Suppressor macrophage treated with lipopolysaccharide for 1 hour (primary cell): ENCODE measurements around the gene DPP6.
A peak's percentile ranks its signal among the peaks of the same experiment; 100 is the strongest.

Experiments used
- DNase-seq, 3 donors: peaks; one replicate each; pipeline ENCODE4 v3.0.0-alpha.2; 2020 to 2022

DPP6 gene

DNA sequence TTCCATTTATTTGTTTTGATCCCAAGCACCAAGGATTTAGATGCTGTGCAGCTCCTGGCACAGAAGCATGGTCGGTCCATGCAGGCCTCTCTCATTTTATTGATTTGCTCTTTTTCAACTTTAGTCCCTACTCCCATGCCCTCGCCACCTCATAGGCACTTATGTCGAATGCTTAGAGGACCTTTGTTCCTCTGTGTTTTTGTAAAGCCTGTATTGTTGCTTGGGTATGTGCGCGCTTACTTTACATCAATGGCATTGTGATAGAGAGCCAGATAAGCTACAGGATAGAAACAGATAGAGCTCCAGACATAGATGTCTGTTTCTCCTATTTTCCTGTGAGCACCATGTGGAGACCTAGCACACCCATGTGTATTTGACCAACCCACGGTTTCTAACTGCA, 725.7 kb downstream of the DPP6 start:
- no peak for DNase-seq

DNA sequence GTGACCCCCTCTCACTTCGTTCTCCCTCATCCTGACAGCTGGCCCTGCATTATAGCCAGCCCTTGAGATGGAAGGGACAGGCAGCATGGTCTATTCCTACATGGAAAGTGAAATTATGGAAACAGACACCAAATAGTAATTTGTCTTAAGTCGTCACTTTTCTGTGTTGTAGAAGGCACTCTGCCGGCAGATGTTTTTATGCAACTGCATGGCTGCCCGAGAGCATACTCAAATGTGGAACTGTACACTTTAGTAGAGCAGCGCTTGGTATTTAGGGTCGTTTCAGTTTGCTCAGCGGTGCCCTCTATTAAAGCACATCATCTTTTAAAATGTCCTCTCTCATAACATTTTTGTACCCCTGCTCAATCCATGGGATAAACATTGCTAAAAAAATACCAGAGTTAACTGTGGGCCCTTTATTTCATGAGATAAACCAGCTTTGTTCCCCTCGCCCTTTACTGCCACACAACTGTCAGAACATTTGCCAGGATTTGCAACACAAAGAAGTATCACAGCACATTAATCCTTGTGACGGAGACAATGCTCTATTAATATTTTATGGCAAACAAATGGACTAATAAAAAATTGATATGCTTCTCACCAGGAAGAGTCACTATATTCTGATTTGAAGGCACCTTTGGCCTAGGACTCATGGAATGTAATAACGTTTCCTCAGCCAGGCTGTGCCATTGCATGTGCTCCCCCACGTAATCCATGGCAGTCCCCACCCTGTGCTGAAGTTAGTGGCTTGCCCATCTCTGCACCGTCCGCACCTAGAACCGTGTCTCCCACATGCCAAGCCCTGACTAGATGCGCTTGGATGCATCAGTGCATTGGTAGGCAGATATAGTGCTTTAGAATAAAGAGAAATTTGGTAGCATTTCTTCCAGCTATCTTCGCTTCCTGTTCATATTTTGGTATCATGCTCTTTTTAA, 729.4 kb downstream of the DPP6 start:
- DNase-seq, result no peak

DNA sequence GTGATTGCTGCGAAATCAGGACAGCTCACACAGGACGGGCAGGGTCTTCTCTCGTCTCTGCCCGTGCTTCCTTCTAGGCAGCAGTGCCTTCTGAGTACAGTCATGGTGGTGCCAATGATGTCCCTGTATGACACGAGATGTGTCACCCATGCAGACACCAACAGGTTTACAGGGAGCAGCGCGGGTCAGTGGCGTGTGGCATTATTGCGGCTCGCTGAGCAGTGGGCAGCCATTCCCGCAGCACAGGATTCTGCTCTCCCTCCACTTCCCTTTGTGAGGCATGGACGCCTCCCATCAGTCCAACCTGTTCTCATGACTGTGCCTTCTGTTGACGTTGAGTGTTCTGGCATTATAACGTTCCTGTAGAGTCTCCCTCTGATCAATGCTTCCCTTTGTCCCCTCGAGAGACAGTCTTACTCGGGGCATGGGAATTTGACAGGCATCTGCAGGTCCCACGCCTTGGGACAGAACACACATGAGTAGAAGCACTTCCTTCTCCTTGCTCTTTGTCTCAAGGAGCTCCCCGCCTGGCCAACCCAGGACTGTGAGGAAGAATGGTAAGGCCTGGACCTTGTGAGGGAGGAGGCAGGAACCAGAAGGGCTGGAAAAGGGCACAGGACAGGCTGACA, 731.2 kb downstream of the DPP6 start:
- no peak for DNase-seq

DNA sequence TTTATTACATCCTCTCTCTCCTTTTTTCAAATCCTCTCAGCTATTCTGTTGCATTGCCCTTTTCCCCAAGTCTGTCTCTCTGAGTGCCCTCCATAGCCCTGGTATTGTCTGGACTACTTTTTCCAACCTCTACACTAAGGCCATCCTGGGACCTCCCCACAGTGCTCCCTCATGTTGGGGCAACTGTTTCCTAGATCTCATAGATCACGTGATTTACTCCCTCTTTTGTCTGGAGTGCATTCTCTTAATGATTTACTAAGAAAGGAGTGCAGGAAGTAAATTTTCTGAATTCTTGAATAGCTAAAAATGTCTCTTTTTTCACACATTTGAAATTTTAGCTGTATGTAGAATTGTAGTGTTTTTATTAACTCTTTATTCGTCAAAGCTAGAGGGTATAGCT, 733.7 kb downstream of the DPP6 start:
- no peak for DNase-seq

DNA sequence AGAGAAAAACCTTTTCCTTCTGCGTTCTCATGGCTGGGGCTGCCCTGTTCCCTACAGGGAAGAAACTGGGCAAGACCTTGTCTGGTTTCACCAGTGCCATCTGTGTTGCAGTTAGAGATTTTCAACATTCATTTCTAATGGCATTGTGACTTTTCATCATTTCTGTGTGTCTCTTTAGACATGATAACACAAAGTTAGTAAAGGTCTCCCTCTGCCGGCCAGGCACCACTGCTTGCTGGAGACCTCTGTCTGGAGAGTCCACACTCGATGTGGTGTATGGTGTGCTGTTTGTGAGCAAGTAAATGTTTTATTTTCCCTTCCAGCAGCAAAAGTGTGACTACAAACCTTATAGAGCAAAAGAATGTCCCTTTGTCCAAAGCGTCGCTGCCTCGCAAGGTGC, 737.2 kb downstream of the DPP6 start:
- DNase-seq, result no peak

DNA sequence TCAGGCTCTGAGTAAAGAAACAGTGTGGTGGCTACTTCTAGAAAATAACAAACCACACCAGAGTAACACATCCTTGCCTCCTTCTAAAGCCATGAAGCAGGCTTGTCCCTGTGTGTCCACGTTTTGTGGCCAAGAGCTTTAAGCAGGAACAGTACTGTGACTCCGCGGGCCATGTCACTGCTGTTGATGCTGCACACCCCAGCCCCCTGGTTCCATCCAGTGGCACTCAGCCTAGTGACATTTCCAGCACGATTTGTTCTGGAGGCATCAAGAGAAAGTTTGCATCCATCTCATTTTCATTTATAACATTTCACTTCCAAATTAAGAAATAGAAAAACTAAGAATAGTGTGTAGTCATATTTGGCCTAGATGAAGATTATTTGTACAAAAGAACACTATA, 739.4 kb downstream of the DPP6 start:
- DNase-seq, result no peak

DNA sequence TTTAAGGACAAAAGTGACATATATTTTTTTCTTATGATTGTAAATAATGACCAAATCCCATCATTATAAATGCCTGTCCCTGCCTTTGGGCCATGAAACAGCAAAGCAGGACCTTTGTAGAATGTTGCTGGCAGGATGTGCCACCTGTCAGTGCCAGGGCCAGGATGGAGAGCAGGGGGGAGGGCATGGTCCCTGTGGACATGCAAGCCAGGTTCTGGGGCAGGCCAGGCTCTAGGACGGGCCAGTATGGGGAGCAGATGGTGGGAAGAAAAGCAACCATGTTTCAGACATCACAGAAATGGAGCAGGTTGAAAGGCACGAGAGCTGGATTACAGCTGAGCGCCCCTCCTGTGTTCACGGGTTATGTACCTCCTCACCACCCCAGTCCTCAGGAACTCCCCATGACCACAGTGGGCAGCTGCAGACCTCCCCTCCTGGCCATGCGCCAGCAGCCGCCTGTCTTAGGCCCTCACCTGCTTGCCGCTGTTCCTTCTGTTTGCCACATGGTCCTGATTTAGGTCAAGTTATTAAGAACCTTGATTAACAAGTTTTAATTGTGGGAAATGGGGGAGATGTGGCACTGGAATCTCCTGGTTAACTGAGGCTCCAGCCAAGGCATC, 740.3 kb downstream of the DPP6 start:
- DNase-seq, result no peak

DNA sequence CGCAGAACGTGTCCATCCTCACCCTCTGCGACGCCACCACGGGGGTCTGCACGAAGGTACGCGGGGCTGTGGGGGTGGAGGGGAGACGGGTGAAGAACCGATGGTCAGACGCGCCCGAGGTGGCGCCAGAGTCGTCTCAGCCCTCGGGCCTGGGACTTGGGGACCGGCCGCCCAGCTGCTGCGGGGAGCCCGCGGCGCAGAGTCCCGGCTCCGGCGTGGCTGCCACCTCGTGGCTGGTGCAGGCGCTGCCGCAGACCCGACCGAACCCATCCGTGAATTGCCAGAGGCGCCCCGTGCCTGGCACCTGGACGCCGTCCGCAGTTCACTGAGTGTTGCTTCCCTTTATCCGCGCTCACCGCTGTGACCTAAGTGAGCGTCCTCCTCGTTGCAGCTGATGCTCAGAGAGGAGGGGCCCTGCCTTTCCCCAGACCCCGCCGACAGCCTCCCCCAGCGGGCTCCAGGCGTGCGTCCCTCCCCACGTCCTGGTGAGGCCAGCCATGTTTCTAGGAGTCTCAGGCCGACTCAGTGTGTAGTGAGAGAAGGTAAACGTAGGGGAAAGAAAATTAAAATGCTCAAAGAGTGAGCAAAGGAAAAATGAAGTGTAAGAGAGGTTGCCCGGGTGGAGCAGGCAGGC, 742.1 kb downstream of the DPP6 start:
- peak in 2 of 3 donors; percentile 0 to 10 for DNase-seq

DNA sequence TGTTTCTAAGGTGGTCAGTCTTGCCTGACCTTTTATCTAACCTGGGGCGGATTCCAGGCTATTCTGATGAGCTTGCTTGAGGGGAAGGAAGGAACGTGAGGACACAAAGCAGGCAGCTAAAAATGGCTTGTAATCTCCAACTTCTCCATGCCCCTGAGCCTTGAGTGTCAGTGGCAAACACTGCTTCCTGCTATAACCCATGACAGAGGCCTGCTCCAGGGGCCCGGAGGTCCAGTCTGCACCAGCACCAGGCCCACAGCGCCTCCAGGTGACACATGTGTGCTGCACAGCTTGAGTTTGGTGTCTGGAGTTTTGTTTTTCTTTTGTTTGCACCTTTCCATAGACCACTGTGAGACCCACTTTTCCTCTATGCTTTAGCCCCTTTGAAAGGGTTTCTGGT, 742.8 kb downstream of the DPP6 start:
- no peak for DNase-seq

DNA sequence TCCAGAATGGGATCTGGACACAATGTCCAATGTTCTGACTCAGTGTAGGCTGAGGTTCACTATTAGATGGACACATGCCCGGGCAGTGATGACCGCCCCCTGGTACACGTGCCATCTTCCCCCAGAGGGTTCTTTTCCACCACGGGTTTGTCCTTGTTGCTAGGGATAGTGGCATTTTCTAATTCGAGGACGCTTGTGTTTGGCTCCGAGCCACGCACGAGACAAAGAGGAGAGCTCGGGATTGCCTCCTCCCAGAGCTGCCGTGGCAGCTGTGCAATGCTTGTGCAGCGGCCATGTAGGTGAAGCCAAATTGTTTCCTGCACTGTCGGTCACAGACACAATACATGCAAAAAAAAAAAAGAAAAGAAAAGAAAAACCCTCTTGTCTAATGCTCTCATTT, 743.2 kb downstream of the DPP6 start:
- no peak for DNase-seq

DNA sequence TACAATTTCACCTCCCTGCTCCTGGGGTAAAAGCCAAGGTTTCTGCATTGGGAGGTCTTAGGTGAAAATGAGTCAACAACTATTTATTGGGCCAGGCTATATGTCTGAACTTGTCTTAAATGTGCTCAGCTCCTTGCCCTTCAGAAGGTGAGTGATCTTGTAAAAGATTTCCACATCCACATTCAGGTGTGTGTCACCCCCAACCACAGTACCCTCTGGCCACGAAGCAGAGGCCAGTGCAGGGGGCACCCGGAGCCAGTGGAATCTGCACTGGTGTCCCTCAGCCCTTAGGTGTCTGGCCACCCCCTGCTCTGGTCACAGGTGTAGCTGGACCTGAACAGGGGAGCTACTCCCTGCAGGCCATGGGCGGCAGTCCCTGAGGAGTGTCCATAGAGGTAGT, 752.3 kb downstream of the DPP6 start:
- no peak for DNase-seq

DNA sequence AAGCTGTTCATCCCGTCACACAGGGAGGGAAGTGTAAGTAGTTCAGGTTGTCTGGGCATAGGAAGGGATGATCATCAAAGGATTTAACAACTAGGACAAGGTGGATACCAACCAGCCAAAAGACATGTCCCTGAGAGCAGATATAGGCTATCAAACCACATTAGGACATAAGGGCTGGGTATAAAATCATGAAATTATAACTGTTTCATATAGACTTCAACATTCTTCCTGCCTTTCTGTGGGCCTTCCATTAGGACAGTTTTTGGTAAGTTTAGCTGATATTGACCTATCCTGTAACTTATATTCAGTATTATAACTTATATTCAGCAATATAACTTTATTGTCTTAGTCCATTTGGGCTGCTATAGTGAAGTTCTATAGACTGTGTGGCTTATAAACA, 759.8 kb downstream of the DPP6 start:
- DNase-seq, result no peak

DNA sequence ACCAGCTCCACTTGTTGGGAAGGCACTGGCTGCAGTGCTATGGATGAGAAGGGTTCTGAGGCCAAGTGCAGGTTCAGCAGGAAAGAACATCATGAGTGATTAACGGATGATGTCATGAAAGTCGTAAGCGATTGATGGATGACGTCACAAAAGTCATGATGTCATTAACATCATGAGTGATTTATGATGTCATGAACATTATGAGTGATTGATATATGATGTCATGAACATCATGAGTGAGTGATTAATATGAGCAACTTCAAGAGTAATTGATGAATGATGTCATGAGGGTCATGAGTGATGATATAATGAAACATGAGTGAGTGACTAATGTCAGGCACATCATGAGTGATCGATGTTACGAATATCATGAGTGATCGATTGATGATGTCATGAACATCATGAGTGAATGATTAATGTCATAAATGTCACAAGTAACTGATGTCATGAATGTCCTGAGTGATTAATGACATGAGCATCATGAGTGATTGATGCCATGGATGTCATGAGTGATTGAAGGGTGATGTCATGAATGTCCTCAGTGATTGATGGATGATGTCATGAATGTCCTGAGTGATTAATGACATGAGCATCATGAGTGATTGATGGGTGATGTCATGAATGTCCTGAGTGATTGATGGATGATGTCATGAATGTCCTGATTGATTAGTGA, 765.2 kb downstream of the DPP6 start:
- no peak for DNase-seq

DNA sequence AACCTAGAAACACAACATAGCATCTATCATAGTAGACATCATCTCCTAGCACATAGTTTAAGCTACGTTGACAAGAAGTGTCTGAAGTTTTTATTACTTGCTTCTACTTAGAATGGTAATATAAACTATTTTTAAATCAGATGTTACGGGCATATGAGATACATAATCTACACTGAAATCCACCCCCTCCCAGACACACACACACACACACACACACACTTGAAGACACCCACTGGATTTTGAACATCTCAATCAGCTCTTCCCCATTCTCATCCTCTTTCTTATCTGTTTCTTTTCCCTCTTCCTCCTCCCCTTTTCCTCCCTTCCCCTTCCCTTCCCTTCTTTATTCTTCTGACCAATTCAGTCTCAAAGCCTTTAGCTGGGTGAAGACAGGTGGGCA, 774.8 kb downstream of the DPP6 start:
- DNase-seq, result no peak

DNA sequence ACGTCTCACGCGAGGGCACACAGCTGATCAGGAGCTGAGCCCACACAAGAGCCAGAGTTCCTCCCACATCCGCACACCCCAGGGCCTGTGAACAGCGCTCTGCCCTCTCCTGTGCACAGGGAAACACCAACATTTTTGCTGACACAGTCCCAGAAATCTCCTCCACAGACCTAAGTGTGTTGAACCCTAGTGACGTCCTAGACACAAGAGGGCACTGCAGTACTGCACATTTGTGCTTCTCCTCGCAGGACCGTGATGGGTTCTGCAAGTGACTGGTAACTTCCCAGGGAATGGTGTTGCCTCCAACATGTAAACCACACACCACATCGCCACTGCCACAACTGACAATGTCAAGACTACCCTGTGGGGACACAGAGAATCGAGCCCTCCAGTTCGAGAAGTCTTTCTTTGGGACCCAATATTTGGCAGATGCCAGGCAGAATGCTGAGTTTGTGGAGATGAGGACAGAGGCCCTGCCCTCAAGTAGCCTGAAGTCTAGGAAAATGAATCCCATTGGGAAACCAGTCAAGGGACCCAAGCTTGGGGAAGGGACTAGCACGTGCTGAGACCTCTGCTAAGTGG, 780.5 kb downstream of the DPP6 start:
- no peak for DNase-seq

DNA sequence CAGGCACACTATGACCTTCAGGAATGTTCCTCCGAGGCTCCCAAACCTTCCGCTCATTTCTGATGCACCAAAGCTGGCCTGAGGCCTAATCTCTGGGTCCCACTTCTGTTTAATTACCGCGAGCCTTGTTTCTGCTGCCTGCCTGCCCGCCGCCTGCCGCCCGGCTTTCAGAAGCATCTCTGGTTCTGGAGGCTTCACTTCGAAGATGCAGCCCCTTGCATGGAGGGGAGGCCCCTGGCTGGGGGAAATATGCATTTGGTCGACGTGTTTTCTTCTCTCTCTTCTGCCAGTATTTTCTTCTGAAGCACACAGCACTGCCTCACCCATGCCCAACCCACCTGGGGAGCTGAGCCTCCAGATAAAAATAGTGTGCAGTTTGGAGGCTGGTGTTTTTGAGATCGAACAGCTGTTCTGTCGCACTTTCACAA, 783.8 kb downstream of the DPP6 start:
- DNase-seq, result no peak

DNA sequence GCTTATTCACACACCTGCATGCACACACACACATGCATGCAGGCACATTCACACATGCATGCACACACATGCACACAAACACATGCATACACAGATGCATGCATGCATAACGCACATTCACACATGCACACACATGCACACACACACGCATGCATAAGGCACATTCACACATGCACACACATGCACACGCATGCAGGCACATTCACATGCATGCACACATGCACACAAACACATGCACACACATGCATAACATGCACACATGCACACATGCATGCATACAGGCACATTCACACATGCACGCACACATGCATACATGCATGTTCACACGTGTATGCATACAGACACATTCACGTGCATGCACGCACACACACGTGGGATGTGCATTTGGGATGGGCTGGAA, 784.9 kb downstream of the DPP6 start:
- no peak for DNase-seq

DNA sequence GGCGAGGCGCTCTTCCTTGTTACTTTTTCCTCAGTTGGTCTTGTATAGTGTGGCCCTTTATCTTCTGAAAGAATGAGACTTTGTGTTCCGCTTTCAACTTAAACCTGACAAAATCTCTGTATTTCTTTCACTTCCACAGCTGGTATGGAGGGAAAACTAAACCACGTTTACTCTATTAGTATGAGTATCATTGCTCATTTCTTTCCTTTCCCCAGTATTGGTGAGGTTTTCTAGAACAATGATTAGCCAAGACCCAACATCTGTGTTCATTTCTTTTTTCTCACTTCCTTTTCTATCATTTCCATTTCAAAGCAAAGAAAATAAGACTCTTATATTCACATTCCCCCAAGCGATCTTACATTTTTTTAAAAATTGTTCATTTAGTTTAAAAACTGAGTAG, 785.4 kb downstream of the DPP6 start:
- no peak for DNase-seq

DNA sequence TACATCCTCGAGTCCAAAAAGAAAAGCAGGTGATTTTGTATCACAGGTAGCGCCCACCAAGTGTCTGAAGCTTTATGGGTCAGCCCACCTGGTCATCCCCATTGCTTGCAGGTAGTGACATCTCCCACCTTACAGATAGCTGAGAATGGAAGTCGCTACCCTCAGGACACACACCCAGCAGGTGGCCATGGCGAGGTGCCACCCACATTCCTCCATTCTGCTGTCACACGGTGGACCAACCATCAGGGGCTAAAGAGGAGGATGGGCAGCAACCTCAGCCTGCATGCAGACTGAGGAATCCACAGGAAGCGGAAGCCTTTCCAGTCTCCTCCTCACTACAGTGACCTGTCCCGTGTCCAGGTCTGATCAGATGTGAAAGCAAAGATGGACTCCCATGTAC, 787.9 kb downstream of the DPP6 start:
- no peak for DNase-seq

DNA sequence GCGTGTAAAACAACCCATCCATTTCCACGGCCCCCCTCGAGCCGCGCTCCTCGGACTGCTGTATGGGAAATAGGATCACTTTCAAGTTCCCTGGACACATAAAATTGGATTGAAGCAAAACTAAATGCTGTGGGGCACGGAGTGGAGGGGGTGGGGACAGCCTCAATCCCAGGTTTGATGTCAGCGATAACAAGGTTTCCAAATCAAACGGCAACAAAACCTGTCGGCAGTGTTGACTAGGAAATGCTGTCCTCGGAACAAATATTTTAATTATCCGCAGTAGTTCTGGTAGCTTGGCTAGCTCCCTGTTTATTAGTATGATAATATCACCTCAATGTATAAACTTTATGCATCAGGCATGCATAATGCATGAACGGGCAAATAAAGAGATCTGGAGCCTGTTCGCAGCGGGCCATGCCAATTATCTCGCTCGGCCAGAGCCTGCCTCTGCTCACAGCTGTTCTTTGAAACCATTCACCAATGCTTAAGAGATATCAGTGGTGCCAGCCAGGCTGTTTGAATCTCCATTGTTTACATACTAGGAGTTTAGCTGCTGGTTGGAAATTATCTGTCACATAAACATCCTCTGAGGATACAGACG, 789.6 kb downstream of the DPP6 start:
- no peak for DNase-seq

DNA sequence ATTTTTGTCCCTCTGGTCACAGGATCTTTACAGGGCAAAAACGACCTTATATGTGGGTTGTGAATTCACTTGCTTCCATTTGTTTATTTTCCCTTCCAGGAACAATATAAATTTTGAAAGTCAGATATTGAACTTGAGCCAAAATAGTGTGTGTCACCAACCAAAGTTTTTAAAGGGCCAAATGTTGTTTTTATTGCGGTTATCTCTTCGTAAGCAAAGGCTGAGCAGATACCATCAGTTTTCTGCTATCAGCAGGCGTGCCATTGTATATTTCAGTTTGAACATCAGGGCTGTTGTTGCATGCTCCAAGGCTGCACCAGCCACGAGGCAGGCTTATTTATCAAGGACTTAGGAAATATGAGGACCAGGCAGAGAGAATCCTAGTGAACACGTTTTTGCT, 790.4 kb downstream of the DPP6 start:
- no peak for DNase-seq

DNA sequence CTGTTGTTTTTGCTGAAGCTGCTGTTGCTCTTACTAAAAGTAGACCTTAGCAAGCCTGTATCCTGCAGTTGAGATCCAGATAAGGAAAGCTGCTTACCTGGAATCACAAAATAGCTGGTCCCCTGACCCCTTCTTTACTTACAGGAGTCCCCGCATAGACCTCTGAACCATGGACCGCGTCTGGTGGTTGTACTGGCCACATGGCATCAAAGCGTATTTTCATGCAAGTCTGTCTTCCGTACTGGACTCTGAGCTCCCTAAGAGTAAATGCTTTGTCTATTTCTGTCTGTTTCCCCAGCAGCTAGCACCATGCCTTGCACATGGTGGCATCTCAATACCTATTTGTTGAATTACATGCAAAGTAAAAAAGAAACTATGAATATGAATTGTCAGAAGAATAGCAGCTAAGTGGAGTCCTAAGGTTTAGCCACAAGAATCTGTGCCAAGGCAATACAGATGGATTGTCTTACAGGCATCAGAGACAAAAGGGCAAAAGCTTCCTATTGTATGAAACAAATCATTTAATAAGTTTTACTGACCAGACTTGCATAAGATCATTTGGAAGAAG, 791.6 kb downstream of the DPP6 start:
- no peak for DNase-seq
